GM18517 (cell line): Measurements from ENCODE around the gene APLP1.
"Not testable (repeated sequence)": the region's sequence is repeated elsewhere in the genome, so short reads cannot be mapped to it uniquely, and the experiment has no call there.

Experiments
- ATAC-seq: cut with Tn5 transposase; IDR thresholded peaks from one replicate; pipeline ENCODE4 v1.9.1; 2021; ENCODE audit warnings: mild to moderate bottlenecking, moderate library complexity; ENCODE audit not compliant: unreplicated experiment

Gene APLP1

DNA sequence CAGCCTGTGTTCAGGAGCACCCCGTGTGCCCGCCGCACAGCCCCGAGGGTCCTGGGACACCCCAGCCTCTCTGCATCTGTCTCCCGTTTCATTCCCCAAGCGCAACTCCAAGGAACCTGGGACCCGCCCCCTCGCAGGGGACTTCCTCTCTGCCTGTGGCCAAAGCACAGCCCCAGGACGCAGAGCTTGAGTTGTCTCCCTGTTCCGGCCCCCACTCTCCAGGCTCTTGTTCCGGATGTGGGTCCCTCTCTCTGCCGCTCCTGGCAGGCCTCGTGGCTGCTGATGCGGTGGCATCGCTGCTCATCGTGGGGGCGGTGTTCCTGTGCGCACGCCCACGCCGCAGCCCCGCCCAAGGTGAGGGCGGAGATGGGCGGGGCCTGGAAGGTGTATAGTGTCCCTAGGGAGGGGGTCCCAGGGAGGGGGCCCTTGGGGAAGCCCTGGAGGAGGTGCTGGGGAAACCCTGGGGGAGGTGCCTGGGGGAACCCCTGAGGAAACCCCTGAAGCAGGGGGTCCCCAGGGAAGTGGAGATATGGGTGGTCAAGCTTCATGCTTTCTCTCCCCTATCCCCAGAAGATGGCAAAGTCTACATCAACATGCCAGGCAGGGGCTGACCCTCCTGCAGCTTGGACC lies 35.3 kb downstream of the APLP1 start:
- no peak for ATAC-seq

DNA sequence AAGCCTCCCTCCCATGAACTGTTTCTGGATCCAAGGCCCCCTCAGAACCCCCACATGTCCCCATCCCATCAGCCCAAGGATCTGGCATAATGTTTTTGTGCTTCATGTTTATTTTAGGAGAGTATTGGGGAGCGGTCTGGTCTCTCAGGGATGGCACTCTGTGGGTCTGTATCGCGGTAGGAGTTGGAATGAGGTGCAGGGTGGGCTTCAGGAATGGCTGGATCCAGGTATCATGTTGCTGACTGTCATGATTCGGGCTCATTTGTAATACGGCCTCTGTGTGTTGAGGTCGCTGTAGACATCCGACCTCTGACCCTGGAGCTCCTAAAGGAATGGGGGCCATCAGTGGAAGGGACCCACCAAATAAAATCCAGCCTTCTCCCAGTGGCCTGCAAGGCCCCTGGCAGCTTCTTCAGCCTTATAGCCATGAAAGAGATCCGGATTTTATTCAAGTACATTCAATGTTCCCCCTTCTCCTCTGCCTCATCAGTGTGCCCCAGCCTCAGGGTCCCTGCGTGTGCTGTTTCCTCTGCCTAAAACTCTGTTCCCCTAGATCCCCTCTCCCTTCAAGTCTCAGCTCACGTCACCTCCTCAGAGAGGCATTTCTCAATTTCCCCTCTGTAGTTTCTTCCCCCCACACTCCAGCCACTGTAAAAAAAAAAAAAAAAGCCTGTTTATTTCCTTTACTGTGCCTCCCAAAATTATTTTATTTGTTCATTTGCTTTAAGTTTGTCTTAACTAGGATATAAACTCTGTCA lies 36.1 kb downstream of the APLP1 start:
- ATAC-seq, result no peak

DNA sequence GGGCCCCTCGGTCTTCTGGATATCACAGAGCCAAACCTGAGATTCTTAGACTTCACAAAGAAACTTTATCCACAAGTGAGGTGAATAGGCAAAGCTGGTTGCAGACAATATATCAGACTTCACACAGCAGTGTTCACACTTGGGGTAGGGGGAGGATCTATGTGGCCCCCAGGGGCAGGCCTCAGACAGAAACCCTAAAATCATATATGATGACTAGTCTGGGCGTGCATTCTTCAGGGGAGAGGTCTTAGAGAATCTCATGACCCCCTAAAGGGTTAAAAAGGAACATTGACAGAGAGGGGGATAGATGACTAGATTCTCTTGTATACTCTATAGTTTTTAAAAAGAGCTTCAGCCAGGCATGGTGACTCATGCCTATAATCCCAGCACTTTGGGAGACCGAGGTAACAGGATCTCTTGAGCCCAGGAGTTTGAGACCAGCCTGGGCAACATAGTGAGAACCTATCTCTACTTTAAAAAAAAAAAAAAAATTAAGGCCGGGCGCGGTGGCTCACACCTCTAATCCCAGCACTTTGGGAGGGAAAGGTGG lies 36.9 kb downstream of the APLP1 start:
- no peak for ATAC-seq

DNA sequence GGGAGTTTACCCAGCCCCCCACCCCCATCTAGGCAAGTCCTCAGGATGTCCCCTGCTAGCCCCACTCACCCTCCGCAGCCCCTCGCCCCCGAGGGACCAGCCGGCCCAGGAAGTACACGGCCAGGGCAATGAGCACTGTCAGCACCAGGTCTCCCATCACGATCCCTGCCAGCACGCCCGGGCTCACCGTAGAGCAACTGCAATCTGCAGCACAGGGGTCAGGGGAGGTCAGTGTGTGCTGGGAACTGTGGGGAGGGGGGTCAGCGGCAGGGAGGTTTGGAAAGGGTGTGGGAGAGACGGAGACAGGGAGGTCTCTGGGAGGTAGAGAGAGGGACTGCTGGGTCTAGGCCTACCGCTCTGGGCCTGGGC lies 39.0 kb downstream of the APLP1 start:
- ATAC-seq, result no peak

DNA sequence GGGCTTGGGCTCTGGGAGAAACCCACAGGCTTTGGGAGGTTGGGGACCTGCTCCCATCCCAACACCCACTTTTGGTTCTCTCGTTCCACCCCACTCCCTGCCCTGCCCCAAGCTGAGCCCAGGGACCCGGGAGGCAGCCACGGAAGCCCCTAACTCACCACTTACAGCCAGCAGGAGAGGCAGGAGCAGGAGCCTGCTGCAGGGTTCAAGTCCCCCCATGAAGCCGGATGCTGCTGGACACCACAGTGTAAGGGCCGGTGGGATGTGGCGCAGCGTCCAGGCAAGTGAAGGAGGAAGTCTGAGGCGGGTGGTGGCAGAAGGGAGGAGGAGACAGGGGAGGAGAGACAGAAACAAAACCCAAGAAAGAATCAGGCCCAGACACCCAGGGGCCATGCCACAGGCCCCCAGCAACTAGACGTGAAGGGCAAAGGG lies 39.7 kb downstream of the APLP1 start, which contains the start of gene TYROBP:
TYROBP (minus strand) TSS at position 286 of the 432 bp plus-strand sequence; CDS start at position 219, 67 bp downstream.
- ATAC-seq, result no peak

DNA sequence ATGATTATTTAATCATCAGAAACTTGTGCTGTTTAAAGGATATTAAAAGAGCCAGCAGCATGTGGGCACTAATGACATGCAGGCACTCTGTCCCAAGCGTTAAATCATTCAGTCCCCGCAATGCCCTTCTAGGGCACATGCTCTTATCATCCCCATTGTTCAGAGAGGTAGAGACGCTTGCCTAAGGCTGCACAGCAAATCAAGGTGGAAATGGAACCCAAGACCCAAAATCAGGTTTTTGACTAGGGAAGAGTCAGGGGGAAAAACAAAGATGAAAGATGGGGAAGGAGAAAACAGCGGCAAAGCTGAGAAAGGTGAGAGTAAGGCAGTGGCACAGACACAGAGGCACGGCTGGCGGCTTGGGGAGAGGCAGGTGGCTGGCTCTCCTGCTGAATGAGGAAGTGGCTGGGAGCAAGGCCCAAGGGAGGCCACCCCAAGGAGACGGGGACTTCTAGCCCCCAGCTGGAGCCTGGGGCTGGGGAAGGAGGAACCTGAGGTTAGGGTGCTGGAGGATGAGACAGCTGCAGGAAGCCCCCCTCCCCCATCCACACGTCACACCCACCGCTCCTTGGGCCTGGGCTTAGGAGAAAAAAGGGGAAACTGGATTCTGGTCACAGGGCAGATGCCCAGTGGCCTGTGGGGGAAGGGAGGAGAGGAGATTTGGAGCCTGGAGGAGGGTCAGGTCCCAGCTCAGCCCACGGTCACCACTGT lies 40.8 kb downstream of the APLP1 start:
- no peak for ATAC-seq

DNA sequence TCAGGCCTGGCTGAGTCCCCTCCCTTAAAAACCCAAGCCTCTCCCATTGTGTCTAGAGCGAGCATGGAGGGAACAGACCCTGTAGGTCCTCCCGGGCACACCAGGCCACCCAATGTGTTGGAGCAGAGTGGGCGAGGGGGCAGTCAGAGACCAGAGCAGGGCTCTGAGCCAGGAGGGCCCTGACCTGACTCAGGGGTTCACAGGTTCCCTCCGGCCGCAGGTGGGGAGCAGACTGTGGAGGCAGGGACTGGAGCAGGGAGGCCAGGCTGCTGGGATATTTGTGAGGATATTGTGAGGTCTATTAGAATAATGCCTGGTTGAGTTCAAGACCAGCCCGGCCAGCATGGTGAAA lies 41.3 kb downstream of the APLP1 start:
- no peak for ATAC-seq

DNA sequence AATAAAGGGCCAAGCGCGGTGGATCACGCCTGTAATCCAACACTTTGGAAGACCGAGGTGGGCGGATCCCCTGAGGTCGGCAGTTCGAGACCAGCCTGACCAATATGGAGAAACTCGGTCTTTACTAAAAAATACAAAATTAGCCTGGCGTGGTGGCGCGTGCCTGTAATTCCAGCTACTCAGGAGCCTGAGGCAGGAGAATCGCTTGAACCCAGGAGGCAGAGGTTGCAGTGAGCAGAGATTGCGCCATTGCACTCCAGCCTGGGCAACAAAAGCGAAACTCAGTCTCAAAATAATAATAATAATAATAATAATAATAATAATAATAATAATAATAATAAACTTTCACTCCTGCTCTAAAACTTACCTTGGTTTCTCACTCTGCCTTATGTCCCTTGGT lies 42.0 kb downstream of the APLP1 start:
- not testable (repeated sequence) for ATAC-seq

DNA sequence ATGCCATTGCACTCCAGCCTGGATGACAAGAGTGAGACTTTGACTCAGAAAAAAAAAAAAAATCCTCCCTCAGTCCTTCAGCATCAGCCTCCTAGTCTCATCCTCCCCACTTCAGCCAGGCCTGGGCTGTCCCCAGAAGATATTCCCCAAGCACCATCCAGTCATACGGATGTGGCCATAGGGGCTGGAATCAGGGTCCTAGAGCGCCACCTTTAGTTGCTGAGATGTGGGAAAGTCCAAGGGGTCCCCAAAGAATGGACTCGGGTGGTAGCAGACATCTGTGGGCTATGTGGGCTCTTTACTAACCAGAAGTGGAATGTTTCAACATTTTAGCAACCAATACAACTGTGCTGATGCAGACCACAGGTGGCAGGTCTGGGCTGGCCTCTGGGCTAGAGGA lies 42.8 kb downstream of the APLP1 start:
- ATAC-seq, result no peak

DNA sequence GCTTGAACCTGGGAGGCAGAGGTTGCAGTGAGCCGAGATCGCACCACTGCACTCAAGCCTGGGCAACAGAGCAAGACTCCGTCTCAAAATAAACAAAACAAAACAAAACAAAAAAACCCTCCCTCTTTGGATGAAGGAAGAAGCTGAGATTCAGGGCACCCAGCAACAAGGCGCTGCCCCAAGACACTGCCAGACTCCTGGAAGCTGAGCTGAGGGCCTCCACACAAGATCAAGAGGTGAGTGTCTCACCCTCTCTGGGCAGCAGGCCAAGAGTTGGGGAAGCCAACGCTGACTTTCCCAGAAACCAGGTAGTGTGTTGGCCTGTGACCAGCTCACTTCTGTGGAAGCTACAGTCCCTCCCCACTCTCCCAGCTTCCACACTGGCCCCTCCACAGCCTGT lies 43.4 kb downstream of the APLP1 start:
- no peak for ATAC-seq

DNA sequence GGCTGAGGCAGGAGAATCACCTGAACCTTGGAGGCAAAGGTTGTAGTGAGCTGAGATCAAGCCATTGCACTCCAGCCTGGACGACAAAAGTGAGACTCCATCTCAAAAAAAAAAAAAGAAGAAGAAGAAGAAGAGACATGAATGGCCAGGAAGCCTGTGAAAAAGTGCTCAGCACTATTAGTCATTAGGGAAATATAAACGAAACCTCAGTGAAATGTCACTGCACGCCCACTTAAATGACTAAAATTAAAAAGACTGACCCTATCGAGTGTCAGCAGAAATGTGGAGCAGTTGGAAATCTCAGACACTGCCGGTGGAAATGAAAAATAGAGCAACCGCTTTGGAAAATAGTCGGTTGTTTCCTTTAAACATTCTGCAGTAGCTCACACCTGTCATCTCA lies 45.2 kb downstream of the APLP1 start:
- no peak for ATAC-seq

DNA sequence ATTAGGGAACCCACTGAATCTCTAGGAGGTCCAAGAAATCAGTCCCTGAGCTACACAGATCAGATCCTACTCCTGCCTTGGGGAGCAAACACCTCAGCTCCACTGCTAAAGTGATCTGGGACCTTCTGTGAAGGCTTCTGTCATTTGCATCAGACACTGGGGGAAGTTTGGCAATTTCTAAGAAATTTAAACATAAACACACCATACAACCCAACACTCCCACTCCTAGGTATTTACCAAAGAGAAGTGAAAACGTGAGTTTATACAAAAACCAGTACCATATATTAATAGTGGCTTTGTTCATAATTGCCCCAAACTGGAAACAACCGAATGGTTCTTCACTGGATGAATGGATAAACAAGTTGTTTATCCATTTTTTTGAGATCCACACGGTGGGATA lies 47.1 kb downstream of the APLP1 start:
- ATAC-seq, result no peak

DNA sequence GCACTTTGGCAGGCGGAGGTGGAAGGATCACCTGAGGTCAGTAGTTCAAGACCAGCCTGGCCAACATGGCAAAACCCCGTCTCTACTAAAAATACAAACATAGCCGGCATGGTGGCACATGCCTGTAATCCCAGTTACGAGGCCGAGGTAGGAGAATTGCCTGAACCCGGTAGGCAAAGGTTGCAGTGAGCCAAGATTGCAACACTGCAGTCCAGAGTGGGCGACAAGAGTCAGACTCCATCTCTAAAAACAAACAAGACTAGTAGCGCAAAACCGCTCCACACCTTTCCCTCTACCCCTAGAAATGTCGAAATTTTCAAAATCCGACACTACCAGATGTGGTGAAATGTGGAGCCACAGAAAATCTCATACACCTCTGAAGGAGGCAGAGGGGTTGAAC lies 50.9 kb downstream of the APLP1 start:
- no peak for ATAC-seq

DNA sequence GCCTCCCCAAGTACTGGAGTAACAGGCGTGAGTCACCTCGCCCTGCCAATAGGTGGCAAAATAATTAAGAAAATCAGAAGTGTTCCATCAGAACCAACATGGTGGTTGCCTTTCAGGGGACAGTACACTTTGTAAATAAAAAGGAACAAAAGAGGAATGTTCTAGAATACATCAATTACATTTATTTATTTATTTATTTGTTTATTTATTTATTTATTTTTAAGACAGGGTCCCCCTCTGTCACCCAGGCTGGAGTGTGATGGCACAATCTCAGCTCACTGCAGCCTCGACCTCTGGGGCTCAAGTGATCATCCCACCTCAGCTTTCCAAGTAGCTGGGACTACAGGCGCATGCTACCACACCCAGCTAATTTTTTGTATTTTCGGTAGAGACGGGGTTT lies 52.6 kb downstream of the APLP1 start:
- no peak for ATAC-seq

DNA sequence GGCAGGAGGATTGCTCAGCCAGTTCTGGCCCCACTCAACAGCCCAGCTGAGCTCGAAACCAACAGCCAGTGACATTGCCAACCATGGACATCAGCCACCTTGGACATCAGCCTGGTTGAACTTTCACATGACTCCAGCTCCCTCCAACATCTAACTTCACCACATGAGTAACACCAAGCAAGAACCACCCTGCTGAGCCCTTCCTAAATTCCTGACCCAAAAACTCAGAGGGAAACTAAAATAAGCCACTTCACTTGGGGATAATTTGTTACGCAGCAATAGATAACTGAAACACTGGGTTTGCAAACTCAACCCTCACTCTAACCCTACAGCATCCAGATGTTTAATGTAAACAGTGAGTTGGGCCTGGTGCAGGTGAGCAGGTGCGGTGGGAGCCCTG lies 57.1 kb downstream of the APLP1 start:
- ATAC-seq, result no peak

DNA sequence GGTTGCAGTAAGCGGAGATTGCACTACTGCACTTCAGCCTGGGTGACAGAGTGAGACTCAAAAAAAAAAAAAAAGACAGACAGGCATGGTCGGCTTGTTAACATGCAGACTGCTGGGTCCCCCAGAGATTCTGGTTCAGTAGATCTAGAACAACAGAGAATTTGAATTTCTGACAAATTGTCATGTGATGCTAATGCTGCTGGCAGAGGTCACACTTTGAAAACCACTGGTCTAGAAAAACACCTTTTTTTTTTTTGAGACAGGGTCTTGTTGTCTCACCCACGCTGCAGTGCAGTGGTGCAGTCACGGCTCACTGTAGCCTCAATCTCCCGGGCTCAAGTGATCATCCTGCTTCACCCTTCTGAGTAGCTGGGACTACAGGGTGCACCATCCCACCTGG lies 60.1 kb downstream of the APLP1 start:
- ATAC-seq, result no peak
